DMS53 treated with DMSO at 0.1 percent for 48 hours (cell line): ENCODE data around the gene RARB.

Experiments used
- DNase-seq: peaks from one replicate; lab custom pipeline; 2025; ENCODE audit not compliant: unreplicated experiment; lab: John Stamatoyannopoulos, UW

RARB gene

GRCh38 chr3:25471081-25471768 lies 43.2 kb downstream of the RARB start:
- no peak for DNase-seq

GRCh38 chr3:25472153-25472552 lies 44.1 kb downstream of the RARB start:
- no peak for DNase-seq

GRCh38 chr3:25472731-25473130 lies 44.7 kb downstream of the RARB start:
- DNase-seq = no peak

GRCh38 chr3:25473246-25473645 lies 45.2 kb downstream of the RARB start:
- no peak for DNase-seq

- DNase-seq = no peak
Measured at GRCh38 chr3:25474052-25474451, 46.0 kb downstream of the RARB start.

DNA sequence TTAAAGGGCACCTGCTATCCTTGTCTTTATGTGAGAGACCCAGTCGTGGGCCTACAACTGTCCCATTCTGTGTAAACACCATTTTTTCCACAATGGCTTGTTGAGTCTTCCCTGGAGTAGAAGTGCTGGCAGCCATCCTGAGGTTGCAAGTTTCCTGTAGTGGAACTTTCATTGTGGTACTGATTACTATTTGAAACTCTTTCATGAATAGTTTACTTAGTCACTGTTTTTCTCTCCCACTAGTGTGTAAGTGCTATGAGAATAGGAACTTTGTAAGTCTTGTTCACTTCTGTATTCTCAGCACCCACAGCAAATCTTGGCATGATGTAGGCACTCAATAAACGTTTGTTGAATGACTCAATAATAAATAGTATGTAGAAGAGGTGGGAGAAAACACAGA lies 48.6 kb downstream of the RARB start:
- DNase-seq = no peak

DNA sequence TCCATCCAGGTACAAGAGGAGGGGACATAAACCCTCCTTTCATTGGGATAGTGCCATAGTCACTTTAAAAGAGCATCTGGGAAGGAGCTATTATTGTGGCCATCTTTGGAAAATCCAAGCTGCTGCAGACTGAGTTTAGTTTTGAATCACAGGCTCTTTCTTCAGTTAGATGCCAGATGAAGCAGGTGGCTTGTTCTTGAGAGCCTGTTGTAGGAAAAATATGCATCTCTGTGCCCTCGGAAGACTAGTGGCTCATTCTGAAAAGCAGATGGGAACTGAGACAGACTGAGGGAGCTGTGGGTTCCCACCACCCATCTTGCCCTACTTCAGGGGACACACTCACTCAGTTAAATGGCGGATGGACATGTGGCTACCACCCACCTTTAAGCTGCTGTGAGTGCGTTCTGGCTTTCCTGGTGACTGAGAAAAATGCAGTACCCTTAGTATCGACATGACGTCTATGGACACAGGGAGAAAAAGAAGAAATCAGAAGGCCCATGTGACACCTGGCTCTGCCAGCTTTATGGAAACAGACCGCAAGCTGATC lies 50.2 kb downstream of the RARB start:
- no peak for DNase-seq

DNA sequence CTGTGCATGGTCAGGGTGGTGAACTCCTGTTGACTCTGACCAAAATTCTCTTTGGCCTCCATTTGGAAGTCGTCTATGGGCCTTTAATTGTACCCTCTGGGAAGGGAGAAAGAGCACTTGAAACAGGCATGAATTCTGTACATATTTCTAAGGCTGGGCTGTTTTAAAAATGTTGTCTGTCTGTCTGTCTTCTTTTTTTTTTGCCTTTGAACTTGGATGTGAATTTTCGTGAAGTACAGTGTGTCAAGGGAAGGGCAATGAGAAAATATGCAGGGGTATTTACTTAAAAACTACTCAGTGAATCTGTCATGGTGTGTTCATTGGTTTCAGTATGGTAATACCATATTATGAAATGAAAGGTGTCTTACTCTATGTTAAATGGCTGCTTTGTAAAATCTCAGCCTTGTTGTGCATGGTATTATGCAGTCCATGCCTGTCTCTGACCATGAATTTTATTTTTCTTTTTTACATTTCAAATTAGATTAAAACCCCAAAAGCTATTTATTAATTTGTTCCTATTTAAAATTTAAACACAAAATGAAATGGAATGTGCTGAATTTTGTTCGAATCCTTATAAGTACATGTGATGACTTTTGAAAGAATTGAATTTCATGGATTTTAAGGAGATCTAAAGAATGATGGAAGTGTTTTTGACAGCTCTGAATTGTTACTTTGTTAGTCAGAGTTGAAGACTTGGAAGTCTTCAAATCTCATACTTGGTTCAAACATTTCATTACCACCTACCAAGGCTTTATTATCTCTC lies 51.1 kb downstream of the RARB start:
- no peak for DNase-seq

DNA sequence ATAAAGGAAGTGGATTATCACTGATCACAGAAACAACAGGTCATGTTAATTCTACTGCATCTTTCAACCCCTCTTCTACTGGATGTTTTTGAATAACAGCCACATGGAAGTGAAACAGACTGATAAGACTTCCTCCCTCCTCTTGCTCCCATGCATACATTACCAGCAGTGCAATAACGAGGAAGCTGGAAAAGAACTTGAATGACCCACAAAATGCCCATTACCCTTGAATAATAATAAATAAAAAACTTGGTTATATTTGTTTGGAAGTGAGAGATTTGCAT lies 51.6 kb downstream of the RARB start:
- no peak for DNase-seq

- no peak for DNase-seq
Measured at GRCh38 chr3:25480811-25481210, 52.7 kb downstream of the RARB start.

DNA sequence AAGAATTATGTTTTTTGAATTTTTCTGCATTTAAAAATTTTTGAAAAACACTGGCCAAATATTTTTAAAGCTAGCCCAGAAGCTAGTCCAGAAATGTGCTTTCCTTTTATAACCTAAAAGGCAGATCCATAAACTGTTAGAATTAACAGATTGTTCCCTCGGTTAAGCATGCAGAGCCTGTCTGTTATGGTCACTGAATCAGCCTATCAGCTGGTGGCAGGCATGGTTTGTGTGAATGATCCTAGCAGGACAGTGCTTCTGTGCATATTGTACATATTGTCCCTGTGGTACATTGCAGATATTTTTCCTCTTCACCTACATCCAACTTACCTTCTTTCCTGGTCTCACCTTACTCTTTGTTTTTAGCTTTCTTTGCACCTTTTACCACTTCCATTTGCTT lies 53.3 kb downstream of the RARB start:
- no peak for DNase-seq

DNA sequence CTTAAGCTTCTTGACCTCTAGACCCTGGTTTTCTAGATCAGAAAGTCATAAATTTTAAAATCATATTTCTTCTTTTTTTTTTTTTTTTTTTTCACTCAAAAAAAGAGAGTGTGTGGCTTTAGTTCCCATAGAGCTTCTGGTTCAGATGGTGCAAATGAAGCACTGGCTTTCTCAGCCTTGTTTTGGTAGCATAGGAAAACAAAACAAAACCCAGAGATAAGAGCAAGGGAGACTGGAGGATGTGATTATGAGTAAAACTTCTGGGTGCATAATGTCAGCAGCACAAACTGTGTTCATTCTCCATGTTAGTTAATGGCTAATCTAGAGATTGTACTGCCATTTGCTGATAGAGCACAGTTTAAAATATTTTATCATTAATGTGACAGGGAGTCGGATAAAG lies 55.4 kb downstream of the RARB start:
- DNase-seq = no peak

DNA sequence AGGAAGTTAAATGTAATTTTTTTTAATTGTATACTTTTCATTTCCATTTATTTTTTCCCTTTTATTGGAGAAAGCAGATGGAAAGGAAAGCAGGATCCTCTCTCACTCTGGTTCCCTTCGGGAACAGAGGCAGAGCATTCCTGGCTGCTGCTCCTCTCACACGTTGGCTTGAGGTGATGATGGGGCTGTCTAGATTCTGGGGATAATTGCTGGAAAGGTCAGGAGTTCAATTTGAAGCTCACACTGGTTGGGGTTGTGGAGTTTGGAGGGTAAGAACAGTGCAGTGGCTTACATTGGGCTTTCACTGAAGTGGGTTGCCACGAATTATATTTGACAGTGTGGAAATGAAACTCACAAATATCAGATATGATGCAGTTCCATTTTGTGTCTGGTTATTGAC lies 57.6 kb downstream of the RARB start:
- no peak for DNase-seq

GRCh38 chr3:25486932-25487331 lies 58.9 kb downstream of the RARB start:
- no peak for DNase-seq

- no peak for DNase-seq
Measured at GRCh38 chr3:25489858-25490593, 62.0 kb downstream of the RARB start.

GRCh38 chr3:25493246-25493645 lies 65.2 kb downstream of the RARB start:
- DNase-seq = no peak

- DNase-seq = no peak
Measured at GRCh38 chr3:25493786-25494185, 65.7 kb downstream of the RARB start.

DNA sequence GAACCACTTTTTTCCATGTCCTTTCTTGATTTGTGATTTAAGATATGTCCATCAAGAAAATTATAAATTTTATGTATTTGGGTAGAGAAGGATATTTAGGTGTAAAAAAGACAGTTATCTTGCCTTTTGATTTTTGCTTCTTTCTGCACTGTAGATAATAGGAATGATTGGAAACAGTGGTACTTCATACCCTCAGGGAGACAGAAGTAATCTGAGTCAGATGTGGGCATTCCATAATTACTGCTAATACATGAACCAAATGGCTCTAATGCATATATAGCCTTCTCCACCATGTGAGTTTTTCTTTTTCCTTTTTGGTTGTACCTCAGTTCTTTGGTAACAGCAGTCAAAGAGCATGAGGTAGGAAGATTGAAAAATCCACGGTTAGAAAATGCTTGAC lies 67.2 kb downstream of the RARB start:
- no peak for DNase-seq

DNA sequence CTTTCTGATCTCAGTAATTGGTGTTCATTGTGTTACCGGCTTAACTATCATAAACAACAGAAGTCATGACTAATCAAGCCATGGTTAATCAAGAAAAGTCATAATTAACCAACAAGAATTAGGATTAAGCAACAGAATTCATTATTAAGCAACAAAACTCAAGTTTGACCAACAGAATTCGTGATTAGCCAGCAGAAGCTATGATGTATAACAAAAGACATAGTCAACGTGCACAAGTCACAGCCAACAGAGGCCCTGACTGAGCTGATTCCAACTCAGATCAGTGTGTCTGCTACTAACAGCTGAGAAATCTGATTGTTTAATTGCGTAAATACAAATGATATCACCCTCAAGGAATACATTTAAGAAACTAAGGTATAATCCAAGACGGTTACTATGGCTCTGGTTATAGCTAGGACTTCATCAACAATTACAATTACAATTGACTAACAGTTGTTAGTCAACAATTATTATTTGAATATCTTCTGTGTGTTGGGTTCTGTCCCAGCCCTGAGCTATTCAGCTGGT lies 67.7 kb downstream of the RARB start:
- DNase-seq = no peak

DNA sequence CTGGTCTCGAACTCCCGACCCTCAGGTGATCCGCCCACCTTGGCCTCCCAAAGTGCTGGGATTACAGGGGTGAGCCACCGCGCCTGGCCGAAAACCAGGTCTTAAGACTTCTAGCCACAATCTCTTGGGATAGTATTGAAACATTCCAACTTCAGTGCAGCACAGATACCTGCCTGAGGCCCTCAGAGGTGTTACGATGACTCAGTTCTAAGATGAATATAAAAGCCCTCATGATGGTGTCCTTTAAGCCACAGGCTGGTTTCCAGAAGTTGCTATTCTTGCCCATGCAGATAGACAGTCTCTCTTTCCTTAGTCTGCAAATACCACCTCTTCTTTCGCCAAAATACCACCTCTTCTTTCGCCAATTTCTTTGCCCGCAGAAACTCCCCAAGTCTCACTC lies 69.0 kb downstream of the RARB start:
- DNase-seq = no peak

DNA sequence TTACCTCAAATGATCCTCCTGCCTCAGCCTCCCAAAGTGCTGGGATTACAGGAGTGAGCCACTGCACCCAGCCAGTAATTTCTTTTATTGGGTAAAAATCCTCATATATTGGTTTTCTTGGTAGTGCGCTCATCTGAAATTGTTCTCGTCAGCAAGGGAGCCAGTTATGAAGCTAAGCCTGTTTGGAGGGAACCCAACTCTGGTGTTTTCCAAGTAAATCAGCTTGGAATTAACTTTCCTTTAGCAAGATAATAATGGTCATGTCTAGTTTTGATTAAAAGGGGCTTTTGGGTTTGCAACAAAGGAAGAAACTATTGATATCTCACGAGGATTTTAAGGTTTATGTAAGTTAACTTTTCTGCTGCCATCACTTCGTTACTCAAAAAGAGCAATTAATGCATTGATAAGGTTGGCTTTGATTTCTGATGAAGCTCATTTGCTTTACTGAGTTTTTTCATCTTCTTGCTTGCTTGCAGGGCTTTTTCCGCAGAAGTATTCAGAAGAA lies 72.7 kb downstream of the RARB start:
- DNase-seq = no peak

DNA sequence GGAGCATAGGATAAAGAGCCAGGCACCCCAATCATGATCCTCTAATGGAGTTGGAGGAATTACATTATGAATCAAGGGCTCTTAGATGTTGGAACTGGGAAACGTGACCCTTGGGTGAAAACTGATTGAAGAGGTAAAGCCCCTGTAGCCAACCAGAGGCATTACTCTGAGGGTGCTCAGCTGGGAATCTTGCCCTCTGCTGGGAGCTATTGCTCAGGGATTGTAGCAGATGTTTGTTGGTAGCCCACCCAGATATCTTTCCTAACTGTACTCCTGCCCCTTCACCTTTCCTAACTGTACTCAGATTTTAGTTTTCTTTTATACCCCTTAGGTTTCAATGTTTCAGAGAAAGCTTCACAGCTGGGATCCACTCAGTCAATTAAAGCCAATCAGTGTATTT lies 74.2 kb downstream of the RARB start:
- DNase-seq = no peak
